ENCODE data around the gene ACSL3.

GRCh38 chr2:222835823-222836151 is 25.0 kb upstream of the ACSL3 start:
- TF ChIP-seq, protein P1, sequence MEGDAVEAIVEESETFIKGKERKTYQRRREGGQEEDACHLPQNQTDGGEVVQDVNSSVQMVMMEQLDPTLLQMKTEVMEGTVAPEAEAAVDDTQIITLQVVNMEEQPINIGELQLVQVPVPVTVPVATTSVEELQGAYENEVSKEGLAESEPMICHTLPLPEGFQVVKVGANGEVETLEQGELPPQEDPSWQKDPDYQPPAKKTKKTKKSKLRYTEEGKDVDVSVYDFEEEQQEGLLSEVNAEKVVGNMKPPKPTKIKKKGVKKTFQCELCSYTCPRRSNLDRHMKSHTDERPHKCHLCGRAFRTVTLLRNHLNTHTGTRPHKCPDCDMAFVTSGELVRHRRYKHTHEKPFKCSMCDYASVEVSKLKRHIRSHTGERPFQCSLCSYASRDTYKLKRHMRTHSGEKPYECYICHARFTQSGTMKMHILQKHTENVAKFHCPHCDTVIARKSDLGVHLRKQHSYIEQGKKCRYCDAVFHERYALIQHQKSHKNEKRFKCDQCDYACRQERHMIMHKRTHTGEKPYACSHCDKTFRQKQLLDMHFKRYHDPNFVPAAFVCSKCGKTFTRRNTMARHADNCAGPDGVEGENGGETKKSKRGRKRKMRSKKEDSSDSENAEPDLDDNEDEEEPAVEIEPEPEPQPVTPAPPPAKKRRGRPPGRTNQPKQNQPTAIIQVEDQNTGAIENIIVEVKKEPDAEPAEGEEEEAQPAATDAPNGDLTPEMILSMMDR (IDR thresholded peaks at IDR 0.05) = no peak
- no peak for TF ChIP-seq ZFX (IDR thresholded peaks at IDR 0.05; ENCODE audit: borderline replicate concordance)
